Ovary (tissue), 3 donors: ENCODE data around the gene MDC1.

ENCODE experiments used
- POLR2A ChIP-seq: fragments of 450-650 bp; IDR thresholded peaks from one replicate; pipeline ENCODE4 v1.6.1; 2017; ENCODE audit warnings: antibody characterized with exemption, mild to moderate bottlenecking, moderate library complexity
- TF ChIP-seq, protein P1 (sequence below), 3 donors: fragments of 450-650 bp in 2 of 3; fragments of 200-600 bp in 1 of 3; IDR thresholded peaks; one replicate each; pipeline versions ENCODE4 v1.5.1 to v1.8.0; 2016 to 2022; ENCODE audit warnings: antibody characterized with exemption in 3 of 3, mild to moderate bottlenecking in 1 of 3
- donor health status: DM: no; HTN: no; CAD: no.

DNA sequence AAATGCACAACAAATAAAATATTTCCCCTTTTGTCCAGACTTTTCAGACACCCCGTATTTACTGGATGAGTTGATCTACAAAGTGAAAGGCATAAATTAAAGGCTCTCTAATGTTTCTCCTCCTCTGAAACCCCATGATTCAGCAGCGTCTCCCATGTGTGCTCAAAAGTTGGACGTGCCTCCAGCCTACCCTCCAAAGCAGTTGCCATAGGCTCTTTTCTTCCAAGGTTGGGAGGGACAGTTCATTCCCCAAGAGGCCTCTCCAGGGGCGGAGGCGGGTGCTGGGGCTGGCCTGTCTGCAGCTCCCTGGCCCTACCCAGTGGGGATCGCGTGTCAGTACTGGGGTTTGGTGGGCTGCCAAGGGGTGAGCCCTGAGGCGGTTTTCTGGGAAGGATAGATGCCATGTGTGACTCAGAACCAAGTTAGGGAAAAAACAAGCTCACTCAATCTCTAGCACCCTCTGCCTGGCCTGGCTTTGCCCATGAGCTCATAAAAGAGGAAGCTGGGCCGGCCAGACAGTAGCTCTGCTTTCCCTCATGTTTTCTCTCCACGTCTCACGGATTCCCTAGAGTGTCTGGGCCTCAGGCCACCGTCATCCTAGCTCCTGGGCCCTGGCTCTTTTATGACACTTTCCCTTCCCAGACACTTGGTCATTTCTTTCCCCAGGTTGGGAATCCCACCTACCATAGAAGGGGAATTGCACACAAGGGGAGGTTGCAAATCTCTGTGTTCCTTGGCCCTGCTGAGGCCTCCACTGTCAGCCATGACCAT, 35.3 kb upstream of the MDC1 start:
- TF ChIP-seq, protein P1, sequence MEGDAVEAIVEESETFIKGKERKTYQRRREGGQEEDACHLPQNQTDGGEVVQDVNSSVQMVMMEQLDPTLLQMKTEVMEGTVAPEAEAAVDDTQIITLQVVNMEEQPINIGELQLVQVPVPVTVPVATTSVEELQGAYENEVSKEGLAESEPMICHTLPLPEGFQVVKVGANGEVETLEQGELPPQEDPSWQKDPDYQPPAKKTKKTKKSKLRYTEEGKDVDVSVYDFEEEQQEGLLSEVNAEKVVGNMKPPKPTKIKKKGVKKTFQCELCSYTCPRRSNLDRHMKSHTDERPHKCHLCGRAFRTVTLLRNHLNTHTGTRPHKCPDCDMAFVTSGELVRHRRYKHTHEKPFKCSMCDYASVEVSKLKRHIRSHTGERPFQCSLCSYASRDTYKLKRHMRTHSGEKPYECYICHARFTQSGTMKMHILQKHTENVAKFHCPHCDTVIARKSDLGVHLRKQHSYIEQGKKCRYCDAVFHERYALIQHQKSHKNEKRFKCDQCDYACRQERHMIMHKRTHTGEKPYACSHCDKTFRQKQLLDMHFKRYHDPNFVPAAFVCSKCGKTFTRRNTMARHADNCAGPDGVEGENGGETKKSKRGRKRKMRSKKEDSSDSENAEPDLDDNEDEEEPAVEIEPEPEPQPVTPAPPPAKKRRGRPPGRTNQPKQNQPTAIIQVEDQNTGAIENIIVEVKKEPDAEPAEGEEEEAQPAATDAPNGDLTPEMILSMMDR (IDR thresholded peaks at IDR 0.05): no peak
- no peak for TF ChIP-seq POLR2A
